ENCODE measurements around the gene ARMH4.

Gene ARMH4

GRCh38 chr14:58014778-58015177, 137.2 kb downstream of the ARMH4 start:
- DNase-seq, result no peak

GRCh38 chr14:58002618-58003017, 149.4 kb downstream of the ARMH4 start:
- DNase-seq, result no peak

GRCh38 chr14:57999979-58000378, 152.0 kb downstream of the ARMH4 start:
- no peak for DNase-seq

- DNase-seq, result no peak
These were observed 152.5 kb downstream of the ARMH4 start for GRCh38 chr14:57999471-57999870.

GRCh38 chr14:57998766-57999165, 153.2 kb downstream of the ARMH4 start:
- no peak for DNase-seq

- no peak for DNase-seq
These were observed 160.7 kb downstream of the ARMH4 start for GRCh38 chr14:57991353-57991752.

GRCh38 chr14:57988445-57988844, 163.6 kb downstream of the ARMH4 start:
- no peak for DNase-seq

- DNase-seq, result no peak
These were observed 164.3 kb downstream of the ARMH4 start for GRCh38 chr14:57987596-57988300.

GRCh38 chr14:57987051-57987450, 165.0 kb downstream of the ARMH4 start:
- no peak for DNase-seq

GRCh38 chr14:57982804-57983634, 169.0 kb downstream of the ARMH4 start:
- no peak for DNase-seq

GRCh38 chr14:57981817-57982560, 170.0 kb downstream of the ARMH4 start:
- DNase-seq, result no peak

GRCh38 chr14:57979376-57980048, 172.5 kb downstream of the ARMH4 start:
- DNase-seq, result no peak

- no peak for DNase-seq
These were observed 175.3 kb downstream of the ARMH4 start for GRCh38 chr14:57976701-57977100.

- DNase-seq, result no peak
These were observed 177.1 kb downstream of the ARMH4 start for GRCh38 chr14:57974896-57975295.

GRCh38 chr14:57970594-57970993, 181.4 kb downstream of the ARMH4 start:
- DNase-seq, result no peak

GRCh38 chr14:57970175-57970574, 181.8 kb downstream of the ARMH4 start:
- no peak for DNase-seq

- DNase-seq, result no peak
These were observed 188.9 kb downstream of the ARMH4 start for GRCh38 chr14:57963071-57963470.

GRCh38 chr14:57962325-57963035, 189.5 kb downstream of the ARMH4 start:
- DNase-seq, result no peak

- no peak for DNase-seq
These were observed 190.3 kb downstream of the ARMH4 start for GRCh38 chr14:57961786-57962060.

- DNase-seq, result no peak
These were observed 190.8 kb downstream of the ARMH4 start for GRCh38 chr14:57960946-57961785.

GRCh38 chr14:57957441-57957840, 194.6 kb downstream of the ARMH4 start:
- DNase-seq, result no peak

All from CD4-positive, alpha-beta T cell treated with Interleukin-17A for 4 hours (primary cell).